ENCODE data around the gene GAD2. TPM values are rescaled to one million over a fixed set of nuclear protein-coding genes. Genes with fewer than 3 reads are reported as not detected.

Gene GAD2
- total RNA-seq, 1 donor from 2014 or later, result 15.3 TPM

- DNase-seq (ENCODE audit: extremely low spot score, unreplicated experiment), result no peak
- Mint-ChIP-seq H3K27ac (no peak overlapping the region), H3K4me1 (ENCODE audit: unreplicated experiment) (peaks cover 9% of the 10 kb centered on the region), H3K4me3 (no peak overlapping the region), H3K27me3 (peaks cover 90% of the 10 kb centered on the region), H3K9me3 (no peaks in the 10 kb centered on the region), H3K36me3 (no peaks in the 10 kb centered on the region)
- TF ChIP-seq, protein P1, sequence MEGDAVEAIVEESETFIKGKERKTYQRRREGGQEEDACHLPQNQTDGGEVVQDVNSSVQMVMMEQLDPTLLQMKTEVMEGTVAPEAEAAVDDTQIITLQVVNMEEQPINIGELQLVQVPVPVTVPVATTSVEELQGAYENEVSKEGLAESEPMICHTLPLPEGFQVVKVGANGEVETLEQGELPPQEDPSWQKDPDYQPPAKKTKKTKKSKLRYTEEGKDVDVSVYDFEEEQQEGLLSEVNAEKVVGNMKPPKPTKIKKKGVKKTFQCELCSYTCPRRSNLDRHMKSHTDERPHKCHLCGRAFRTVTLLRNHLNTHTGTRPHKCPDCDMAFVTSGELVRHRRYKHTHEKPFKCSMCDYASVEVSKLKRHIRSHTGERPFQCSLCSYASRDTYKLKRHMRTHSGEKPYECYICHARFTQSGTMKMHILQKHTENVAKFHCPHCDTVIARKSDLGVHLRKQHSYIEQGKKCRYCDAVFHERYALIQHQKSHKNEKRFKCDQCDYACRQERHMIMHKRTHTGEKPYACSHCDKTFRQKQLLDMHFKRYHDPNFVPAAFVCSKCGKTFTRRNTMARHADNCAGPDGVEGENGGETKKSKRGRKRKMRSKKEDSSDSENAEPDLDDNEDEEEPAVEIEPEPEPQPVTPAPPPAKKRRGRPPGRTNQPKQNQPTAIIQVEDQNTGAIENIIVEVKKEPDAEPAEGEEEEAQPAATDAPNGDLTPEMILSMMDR (conservative IDR thresholded peaks at IDR 0.05), result no peak
Measured at GRCh38 chr10:26221541-26221940, 5.0 kb downstream of the GAD2 start.

- Mint-ChIP-seq H3K27me3 (peaks cover 88% of the 10 kb centered on the region), H3K27ac (no peak overlapping the region), H3K4me3 (no peak overlapping the region), H3K36me3 (no peaks in the 10 kb centered on the region), H3K4me1 (ENCODE audit: unreplicated experiment) (peaks cover 6% of the 10 kb centered on the region), H3K9me3 (no peaks in the 10 kb centered on the region)
- DNase-seq (ENCODE audit: extremely low spot score, unreplicated experiment), result no peak
- TF ChIP-seq, protein P1 (conservative IDR thresholded peaks at IDR 0.05), result no peak
Measured at GRCh38 chr10:26222563-26222962, 6.0 kb downstream of the GAD2 start.

DNA sequence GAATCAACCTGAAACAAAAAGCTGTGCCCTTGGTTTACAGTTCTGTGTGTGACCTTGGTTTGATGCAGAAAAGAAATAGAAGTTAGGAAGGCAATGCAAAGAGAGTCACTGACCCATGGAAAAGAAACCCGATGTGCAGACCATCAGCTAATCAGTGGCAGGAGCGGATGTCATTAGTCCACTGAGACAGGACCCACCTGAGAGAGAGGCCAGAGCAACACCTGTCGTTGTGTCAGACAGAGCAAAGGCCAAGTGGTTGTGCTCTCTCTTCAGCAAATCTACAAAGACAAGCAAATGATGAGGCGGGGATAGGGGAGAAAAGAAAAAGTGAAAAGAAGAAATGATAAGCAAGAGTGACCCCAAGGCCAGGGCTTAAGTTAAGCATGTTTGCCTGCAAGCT is 8.7 kb downstream of the GAD2 start:
- H3K27ac Mint-ChIP-seq, result no peak overlapping the region
- no peak overlapping the region for H3K4me3 Mint-ChIP-seq
- H3K27me3 Mint-ChIP-seq, result peaks cover 82% of the 10 kb centered on the region
- no peaks in the 10 kb centered on the region for H3K4me1 Mint-ChIP-seq (ENCODE audit: unreplicated experiment)
- TF ChIP-seq, protein P1 (conservative IDR thresholded peaks at IDR 0.05), result no peak
- H3K9me3 Mint-ChIP-seq, result no peaks in the 10 kb centered on the region
- H3K36me3 Mint-ChIP-seq, result no peaks in the 10 kb centered on the region
- DNase-seq (ENCODE audit: extremely low spot score, unreplicated experiment), result no peak

DNA sequence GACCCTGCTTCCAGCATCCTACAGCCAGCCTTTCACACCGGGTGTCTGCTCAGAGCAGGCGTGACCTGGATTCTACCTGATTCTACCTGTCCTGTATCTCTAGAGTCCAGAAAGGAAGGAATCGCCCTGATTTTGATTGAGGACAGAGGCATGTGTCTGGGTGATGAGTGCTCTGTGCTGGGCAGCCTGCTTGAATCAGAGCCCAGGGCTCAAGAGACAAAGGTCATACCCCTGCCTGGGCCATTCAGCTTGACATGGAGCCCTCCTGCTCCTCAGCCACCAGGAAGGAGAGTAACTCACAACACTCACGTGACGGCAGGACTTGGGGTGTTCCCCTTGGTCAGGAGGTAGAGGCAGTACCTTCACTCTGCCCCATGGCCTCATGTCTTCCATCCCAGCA is 11.2 kb downstream of the GAD2 start:
- Mint-ChIP-seq H3K27me3 (peaks cover 69% of the 10 kb centered on the region), H3K36me3 (no peaks in the 10 kb centered on the region), H3K27ac (no peak overlapping the region), H3K9me3 (no peaks in the 10 kb centered on the region), H3K4me3 (no peak overlapping the region), H3K4me1 (ENCODE audit: unreplicated experiment) (no peaks in the 10 kb centered on the region)
- no peak for DNase-seq (ENCODE audit: extremely low spot score, unreplicated experiment)
- TF ChIP-seq, protein P1 (conservative IDR thresholded peaks at IDR 0.05), result no peak

DNA sequence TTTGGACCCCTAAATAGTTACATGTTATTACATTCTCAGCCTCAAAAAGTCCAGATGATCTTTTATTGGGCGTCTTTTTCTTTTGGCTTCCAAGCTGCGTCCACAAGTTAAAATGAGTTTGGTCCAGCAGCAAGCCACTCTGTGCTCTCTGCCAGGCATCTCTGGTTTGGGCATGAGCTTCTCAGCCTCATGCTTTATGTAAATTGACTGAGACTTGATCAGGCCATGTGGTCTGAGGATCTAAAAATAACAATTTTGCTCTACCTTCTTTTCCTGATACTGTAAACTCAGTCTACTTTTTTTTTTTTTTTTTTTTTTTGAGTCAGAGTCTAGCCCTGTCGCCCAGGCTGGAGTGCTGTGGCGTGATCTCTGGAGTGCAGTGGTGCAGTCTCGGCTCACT is 15.6 kb downstream of the GAD2 start:
- H3K4me3 Mint-ChIP-seq, result no peak overlapping the region
- no peaks in the 10 kb centered on the region for H3K4me1 Mint-ChIP-seq (ENCODE audit: unreplicated experiment)
- H3K9me3 Mint-ChIP-seq, result no peaks in the 10 kb centered on the region
- no peak overlapping the region for H3K27ac Mint-ChIP-seq
- H3K27me3 Mint-ChIP-seq, result peaks cover 51% of the 10 kb centered on the region
- DNase-seq (ENCODE audit: extremely low spot score, unreplicated experiment), result no peak
- no peaks in the 10 kb centered on the region for H3K36me3 Mint-ChIP-seq
- TF ChIP-seq, protein P1 (conservative IDR thresholded peaks at IDR 0.05), result no peak

GRCh38 chr10:26235761-26236160 is 19.2 kb downstream of the GAD2 start:
- Mint-ChIP-seq H3K27me3 (peaks cover 51% of the 10 kb centered on the region), H3K9me3 (no peaks in the 10 kb centered on the region), H3K27ac (no peak overlapping the region), H3K4me1 (ENCODE audit: unreplicated experiment) (no peaks in the 10 kb centered on the region), H3K4me3 (no peak overlapping the region), H3K36me3 (no peaks in the 10 kb centered on the region)
- DNase-seq (ENCODE audit: extremely low spot score, unreplicated experiment), result no peak
- TF ChIP-seq, protein P1 (conservative IDR thresholded peaks at IDR 0.05), result no peak
